ENCODE data around the gene SMAD7. TPM values are rescaled to one million over a fixed set of nuclear protein-coding genes. Genes with fewer than 3 reads are reported as not detected.

SMAD7 gene
- total RNA-seq, 2 donors from 2014 or later, result 55.1 to 98.1 TPM

DNA sequence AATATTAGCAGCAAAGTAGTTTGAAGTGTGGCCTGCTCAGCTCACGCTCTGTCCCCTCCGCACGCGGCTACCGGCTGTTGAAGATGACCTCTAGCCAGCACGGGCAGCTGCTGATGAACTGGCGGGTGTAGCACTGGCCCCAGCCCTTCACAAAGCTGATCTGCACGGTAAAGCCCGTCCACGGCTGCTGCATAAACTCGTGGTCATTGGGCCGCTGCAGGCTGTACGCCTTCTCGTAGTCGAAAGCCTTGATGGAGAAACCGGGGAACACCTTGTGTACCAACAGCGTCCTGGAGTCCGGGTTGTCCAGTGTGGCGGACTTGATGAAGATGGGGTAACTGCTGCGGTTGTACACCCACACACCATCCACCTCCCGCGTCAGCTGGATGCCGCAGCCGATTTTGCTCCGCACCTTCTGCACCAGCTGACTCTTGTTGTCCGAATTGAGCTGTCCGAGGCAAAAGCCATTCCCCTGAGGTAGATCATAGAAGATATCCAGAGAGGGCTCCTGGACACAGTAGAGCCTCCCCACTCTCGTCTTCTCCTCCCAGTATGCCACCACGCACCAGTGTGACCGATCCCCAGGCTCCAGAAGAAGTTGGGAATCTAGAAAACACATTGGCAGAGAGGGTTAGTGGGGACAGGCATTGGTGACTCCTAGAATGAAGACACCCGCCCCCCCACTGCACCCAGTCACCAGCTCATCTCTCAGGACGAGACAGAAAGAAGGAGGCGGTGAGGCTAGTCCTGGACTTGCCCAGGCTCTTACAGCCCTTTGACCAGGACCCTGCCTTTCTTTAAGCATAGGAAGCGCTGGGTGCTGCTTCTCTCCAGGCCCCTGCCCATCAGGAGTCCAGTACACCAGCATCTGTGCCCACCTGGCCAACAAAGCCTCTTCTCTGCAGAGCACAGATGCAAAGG lies 29.2 kb downstream of the SMAD7 start:
- H3K27me3 ChIP-seq, result no peaks in the 10 kb centered on the region
- H3K27ac ChIP-seq, result peak overlapping the region; percentile 68 to 73
- H3K9me3 ChIP-seq, result no peaks in the 10 kb centered on the region
- H3K4me1 ChIP-seq, result peaks cover 0 to 68% of the 10 kb centered on the region in 2 donors
- DNase-seq (ENCODE audit: low spot score), result no peak
- TF ChIP-seq CTCF (IDR thresholded peaks at IDR 0.05), result no peak
- no peak overlapping the region for H3K4me3 ChIP-seq
- peaks cover 17% of the 10 kb centered on the region for H3K36me3 ChIP-seq

DNA sequence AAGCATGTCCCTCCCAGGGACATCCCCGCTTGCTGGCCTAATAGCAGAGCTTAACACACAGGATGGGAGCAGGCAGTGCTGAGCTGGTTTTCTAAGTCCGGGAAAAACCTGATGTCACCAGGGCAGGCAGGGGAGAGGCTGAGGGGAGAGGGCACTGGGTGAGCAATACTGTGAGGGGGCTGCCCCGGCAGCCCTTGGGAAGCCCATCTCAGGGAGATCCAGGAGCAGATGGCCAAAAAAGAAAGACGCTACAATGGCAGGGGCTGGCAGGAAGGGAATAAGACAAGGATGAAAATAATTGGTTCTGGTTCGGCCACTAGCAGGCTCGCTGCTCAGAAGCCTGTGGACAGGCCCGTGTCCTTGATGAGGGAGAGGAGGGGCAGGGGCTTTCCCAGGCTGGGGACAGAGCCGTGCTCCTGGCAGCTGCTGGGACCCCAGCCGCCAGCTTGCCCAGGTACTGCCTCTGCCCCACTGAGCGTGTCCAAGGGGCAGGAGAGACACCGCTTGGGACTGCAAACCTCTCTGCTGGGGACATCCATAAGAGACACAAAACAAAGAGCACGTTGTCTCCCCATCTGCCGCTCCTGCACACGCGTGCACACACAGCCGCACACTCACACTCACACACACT lies 30.2 kb downstream of the SMAD7 start:
- H3K9me3 ChIP-seq, result no peaks in the 10 kb centered on the region
- no peak for TF ChIP-seq CTCF (IDR thresholded peaks at IDR 0.05)
- peak overlapping the region; percentile 21 to 37 for H3K27ac ChIP-seq
- DNase-seq (ENCODE audit: low spot score), result no peak
- peaks cover 17% of the 10 kb centered on the region for H3K36me3 ChIP-seq
- H3K4me1 ChIP-seq, result peaks cover 0 to 59% of the 10 kb centered on the region in 2 donors
- no peaks in the 10 kb centered on the region for H3K27me3 ChIP-seq
- H3K4me3 ChIP-seq, result no peak overlapping the region

DNA sequence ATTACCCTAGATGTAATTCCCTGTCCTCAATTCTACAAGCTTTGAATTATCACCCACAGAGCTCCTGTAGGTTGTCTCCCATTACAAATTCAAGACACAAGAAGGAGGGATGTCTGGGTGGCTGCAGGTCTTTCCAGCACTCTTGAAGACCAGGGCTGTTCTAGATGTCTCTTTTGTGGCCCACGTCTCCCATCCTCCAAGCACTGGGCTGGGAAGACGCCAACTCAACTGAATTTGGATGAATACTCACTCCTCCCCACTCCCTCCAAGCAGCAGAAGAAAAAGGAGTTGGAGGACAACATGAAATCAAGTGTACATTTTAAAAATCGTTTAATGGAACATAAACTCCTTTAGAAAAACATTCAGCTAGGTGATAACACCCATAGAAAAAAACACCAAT lies 31.2 kb downstream of the SMAD7 start:
- TF ChIP-seq CTCF (IDR thresholded peaks at IDR 0.05), result no peak
- DNase-seq (ENCODE audit: low spot score), result no peak
- H3K27ac ChIP-seq, result no peak overlapping the region
- peaks cover 17% of the 10 kb centered on the region for H3K36me3 ChIP-seq
- no peak overlapping the region for H3K4me3 ChIP-seq
- peaks cover 0 to 57% of the 10 kb centered on the region in 2 donors for H3K4me1 ChIP-seq
- no peaks in the 10 kb centered on the region for H3K27me3 ChIP-seq
- H3K9me3 ChIP-seq, result no peaks in the 10 kb centered on the region

GRCh38 chr18:48918660-48919456 lies 31.9 kb downstream of the SMAD7 start:
- DNase-seq (ENCODE audit: low spot score), result no peak
- peaks cover 0 to 52% of the 10 kb centered on the region in 2 donors for H3K4me1 ChIP-seq
- H3K36me3 ChIP-seq, result peaks cover 17% of the 10 kb centered on the region
- no peak overlapping the region for H3K27ac ChIP-seq
- no peak for TF ChIP-seq CTCF (IDR thresholded peaks at IDR 0.05)
- no peaks in the 10 kb centered on the region for H3K27me3 ChIP-seq
- H3K9me3 ChIP-seq, result no peaks in the 10 kb centered on the region
- no peak overlapping the region for H3K4me3 ChIP-seq

- H3K36me3 ChIP-seq, result peaks cover 17% of the 10 kb centered on the region
- no peaks in the 10 kb centered on the region for H3K9me3 ChIP-seq
- DNase-seq (ENCODE audit: low spot score), result no peak
- peaks cover 0 to 42% of the 10 kb centered on the region in 2 donors for H3K4me1 ChIP-seq
- H3K4me3 ChIP-seq, result no peak overlapping the region
- H3K27ac ChIP-seq, result no peak overlapping the region
- H3K27me3 ChIP-seq, result no peaks in the 10 kb centered on the region
- no peak for TF ChIP-seq CTCF (IDR thresholded peaks at IDR 0.05)
These were observed 32.9 kb downstream of the SMAD7 start for GRCh38 chr18:48917579-48918517.
